GM12892 (cell line): Measurements from ENCODE around the gene UBE2O.

Experiments used
- DNase-seq: peaks from one replicate; pipeline ENCODE4 v3.0.0; 2011; ENCODE audit not compliant: insufficient read length
- FAIRE-seq: peaks from 2 replicates; lab custom pipeline; 2011; peaks lifted over from hg19 to GRCh38; lab: Jason Lieb, UNC
- POLR2A ChIP-seq: IDR thresholded peaks from 2 replicates; pipeline ENCODE4 v1.6.1; 2011; ENCODE audit warnings: low read depth, low read length, control low read depth
- POLR2AphosphoS5 ChIP-seq: IDR thresholded peaks from 2 replicates; pipeline ENCODE4 v1.6.1; 2011; ENCODE audit warnings: low read depth, low read length, control low read depth
- TAF1 ChIP-seq: IDR thresholded peaks from 2 replicates; pipeline ENCODE4 v1.6.1; 2011; ENCODE audit warnings: low read depth, mild to moderate bottlenecking, control low read depth, low read length, borderline replicate concordance

The UBE2O gene

DNA sequence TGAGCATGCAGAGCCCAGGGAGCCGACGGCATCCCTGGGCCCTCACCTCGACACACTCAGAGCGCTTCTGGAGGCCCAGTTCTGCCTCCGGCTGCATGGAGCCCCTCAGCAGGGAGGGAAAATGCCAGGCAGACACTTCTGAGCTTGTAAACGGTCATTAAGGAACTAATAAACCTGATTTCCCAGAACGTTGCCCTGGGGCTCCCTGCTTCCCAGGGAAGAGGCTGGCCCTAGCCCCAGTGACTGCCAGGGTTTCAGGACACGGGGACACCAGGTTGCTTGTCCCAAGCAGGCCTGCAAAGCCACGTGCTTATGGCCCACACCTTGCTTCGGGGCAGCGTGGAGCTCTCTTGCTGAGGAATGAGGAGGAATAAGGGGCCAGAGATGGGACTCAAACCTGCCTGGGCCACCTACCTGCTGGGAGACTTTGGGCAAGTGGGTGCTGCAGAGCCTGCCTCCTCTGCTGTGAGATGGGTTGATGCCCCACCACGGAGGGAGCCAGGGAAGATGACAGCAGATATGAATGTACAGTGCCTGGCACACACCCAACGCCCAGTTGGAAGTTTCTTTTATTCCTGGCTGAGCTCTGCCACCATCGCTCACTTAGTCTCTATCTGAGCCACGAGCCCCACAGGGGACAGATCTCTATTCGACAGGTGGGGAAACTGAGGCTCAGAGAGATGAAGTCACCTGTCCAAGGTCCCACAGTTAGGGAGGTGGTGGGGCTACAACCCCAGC lies 42.9 kb upstream of the UBE2O start:
- DNase-seq (no peak), FAIRE-seq (no peak)
- no peak for TF ChIP-seq POLR2A
- TF ChIP-seq POLR2AphosphoS5: no peak
- TF ChIP-seq TAF1: no peak

DNA sequence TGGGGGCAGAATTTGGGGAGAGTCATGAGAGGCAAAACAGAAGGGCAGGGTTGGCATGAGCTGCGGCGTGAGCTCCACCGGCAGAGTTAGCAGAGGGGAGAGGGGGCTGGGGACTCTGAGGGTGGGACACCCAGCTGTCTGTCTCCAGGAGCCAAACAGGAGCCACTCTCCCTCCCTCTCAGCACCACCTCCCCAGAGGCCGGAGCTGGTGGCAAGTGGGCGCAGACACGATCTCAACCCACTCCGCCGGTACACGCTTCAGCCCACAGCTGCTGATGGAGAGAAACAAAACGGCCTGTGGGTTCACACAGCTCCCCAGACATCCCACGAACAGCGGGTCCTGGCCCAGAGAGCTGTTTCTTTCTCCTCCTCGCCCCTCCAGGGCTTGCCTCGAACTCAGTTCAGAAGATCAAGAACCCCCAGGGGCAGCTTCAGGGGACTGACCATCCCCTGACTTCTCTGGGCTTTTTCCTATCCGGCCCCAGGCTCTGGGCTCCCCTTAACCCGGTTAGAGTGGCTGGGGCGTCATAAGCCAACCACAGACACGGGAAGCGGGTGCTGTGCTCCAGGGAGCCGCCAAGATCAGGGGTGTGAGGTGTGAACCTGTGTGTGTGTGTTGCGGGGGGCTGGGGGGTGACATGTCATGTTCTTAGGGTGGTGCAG lies 40.7 kb upstream of the UBE2O start:
- TF ChIP-seq POLR2AphosphoS5 (no peak), TAF1 (no peak), POLR2A (no peak)
- FAIRE-seq (no peak), DNase-seq (no peak)

DNA sequence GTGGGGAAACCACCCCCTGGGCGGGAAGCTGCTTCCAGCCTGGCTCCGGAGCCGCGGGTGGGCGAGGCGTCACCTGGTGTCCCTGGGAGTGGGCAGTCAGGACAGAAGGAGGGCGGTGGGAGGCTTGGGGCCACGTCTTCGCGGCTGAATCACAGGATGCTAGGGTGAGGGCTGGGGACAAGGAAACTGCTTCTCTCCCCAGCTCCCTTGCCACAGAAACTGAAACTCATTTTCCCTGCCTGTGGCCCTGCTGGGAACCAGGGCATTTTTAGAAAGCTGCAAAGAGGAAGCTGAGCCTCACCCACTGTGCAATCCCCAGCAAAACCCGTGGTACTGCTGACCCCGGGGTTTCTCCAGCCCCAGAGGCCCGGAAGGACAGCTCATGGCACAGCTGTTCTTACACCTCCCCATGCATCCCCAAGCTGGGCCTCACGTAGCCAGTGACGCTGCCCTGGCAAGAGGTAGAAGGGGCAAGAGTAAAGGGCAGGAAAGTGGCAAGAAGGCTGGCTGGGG lies 40.1 kb upstream of the UBE2O start:
- DNase-seq (peak; percentile 63), FAIRE-seq (peak; percentile 96)

DNA sequence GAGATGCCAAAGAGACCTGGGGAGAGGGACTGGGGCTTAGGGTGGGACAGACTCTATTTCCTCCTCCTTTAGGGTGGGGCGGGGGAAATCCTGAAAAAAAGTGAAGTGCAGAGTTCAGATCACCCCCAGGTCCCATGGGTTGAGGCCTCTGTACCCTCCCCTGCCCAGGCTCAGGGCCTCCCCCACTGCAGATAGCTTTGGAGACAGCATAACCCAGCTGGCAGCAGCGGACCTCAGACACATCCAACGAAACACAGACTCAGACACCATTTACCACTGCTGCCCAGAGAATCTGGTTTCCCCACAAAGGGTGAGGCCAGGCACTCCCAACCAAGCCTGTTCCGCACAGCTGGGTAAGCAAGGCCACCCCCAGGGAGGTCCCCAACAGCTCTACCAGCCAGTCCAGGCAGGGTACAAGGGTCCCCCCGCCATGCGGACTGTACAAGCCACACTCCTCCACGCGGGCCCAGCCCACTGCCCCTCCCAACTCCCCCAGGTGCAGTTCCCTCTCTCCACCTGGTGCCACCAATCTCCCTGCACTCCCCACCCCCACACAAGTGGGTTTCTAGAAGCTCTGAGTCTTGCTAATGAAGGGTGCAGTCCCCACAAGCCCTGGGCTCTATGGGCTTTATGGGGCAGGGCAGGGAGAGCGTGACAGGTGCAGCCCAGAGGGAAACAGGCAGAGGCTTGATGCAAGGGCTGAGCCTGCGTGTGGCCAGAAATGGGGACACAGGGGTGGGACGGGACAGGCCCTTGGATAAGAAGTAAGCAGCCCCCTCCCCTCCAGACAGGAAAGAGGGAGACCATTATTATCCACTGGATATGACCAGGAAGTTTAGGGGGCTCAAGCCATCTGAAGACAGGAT lies 39.4 kb upstream of the UBE2O start:
- DNase-seq (peak; percentile 72), FAIRE-seq (no peak)
- TF ChIP-seq TAF1 (no peak), POLR2AphosphoS5 (peak; percentile 42)

More for the DNA sequence above, 40.1 kb upstream of the UBE2O start:
- TF ChIP-seq TAF1 (no peak), POLR2AphosphoS5 (no peak; the same call in 1 of the 2 replicates), POLR2A (no peak)

DNA sequence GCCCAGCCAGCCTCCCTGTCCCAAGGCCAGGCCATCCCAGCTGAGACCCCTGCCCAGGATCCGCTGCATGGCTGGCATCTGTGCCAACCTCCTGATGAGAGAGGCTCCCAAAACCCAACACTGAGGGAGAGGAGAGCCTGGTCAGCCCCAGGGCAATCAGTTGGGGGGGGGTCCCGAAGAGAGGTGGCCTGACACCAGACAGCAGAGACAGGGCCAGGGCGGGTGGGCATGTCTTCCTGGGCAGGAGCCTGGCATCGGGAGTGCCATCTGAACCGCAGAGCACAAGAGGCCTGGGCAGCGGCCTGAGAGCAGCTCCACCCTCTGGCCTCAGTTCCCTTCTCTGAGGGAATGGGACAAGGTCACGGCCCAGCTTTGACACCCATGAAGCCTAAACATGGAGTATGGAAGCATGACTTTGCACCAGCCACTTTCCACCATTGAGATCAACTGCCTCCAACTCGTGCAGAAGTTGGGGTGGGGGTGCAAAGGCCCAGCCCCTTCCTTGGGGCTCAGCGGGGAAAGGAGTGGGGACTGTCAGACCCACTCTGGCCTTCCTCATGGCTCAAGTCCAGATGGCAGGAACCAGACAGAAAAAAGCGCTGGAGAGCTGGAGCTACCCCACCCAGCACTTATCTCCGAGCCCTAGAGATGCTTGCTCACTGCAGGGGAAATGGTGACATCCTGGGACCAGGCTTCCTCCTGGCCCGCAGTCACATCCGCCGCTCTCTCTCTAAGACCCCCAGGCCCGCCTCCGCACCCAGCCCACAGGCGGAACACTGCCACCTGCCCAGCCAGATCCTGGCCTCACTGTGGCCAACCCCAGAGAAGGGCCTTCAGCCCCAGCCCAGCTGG lies 38.5 kb upstream of the UBE2O start:
- TF ChIP-seq TAF1: no peak
- DNase-seq (peak; percentile 59), FAIRE-seq (no peak)

DNA sequence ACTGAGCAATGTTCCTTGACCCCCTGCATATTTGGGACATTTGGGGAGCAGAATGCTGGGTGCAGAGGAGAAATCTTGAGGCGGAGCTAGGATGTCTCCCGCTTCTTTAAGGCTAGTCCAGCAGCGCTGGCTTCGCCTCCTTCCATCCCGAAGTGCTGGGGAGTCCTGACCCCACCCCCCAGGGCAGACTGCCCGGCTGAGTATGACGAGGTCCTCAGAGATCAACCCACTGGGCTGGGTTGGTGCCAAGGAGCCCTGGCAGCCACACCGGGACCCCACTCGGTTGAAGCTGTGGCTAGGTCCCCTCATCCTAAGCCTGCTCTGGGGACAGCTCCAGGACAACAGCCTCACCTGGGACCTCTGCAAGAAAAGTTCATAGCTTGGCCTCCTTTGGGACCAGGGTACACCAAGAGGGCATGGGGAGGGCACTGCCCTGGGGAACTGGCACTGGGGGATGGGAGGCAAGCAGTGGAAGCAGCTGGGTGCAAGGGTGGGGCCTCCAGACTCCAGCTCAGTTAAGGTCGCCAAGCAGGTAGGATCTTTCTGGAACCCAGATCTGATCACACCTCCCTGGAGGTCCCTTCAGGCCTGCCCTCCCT lies 37.3 kb upstream of the UBE2O start:
- TF ChIP-seq POLR2AphosphoS5 (no peak), TAF1 (no peak), POLR2A (no peak)
- no peak for FAIRE-seq
- no peak for DNase-seq

DNA sequence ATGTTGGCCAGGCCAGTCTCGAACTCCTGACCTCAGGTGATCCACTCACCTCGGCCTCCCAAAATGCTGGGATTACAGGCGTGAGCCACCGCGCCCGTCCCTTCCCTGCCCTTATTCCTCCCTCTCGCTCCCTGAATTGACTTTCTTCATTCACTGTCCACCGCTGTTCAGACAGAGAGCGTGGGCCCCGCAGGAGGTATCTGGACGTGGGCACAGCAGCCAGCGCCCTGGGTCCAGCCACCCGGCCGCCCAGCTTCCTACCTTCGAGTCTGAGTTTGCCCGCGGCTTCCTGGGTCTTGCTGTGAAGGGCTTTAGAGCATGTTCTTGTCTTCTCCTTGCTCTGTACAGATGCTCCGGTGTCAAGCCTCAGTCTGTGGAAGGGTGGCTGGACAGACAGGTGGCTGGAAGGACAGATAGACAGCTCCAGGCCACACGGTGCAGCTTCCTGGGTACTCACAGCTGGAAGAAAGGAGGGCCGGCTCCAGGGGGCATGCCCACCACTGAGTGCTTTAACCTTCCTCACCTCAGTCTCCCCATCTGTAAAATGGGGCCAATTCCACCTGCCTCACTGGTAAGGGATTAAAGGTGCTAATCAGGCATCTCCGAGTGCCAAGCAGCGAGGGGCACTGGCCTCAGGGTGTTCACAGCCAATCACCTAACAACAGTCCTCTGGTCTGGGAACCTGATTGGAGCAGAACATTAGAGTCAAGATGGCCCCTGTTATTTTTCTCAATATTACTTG lies 34.7 kb upstream of the UBE2O start:
- DNase-seq: no peak
- no peak for TF ChIP-seq TAF1
- TF ChIP-seq POLR2AphosphoS5: no peak
- TF ChIP-seq POLR2A: no peak
- no peak for FAIRE-seq

DNA sequence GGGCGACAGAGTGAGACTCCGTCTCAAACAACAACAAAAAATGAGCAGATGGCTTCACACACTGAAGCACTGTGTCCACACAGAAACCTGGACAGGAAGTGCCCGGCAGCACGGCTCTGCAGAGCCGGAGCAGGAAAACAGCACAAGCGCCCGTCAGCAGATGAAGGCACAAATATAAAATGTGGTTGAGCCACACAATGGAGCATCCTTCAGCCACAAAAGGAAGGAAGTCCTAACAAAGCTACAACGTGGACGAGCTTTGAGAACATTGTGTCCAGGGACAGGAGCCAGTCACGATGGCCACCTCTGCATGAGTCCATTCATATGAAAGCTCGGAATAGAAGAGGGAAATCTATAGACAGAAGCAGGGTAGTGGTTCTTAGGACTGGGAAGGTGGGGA lies 32.6 kb upstream of the UBE2O start:
- TF ChIP-seq TAF1 (no peak), POLR2A (no peak), POLR2AphosphoS5 (no peak)
- FAIRE-seq: no peak

DNA sequence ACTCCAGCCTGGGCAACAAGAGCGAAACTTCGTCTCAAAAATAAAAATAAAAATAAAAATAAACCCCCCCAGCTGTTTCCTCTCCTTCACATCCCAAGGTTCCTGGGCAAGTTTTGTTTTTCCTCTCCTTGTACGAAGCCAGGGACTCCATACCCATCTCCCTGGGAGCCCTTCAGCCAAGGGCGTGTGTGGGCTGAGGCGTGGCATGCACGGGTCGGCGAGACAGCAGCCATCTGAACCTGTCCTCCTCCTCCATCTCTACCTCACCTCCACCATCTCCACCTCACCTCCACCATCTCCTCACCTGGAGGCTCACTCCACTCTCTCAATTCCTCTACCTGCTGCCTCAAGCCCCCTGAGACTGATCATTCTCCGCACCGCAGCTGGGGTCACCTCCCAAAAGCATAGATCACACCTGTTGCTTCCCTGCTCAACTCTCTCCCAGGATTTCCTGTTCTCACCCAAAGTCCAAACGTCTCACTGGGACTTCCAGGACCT lies 31.3 kb upstream of the UBE2O start:
- DNase-seq: no peak
- FAIRE-seq: no peak
- no peak for TF ChIP-seq TAF1
- TF ChIP-seq POLR2A: no peak
- no peak for TF ChIP-seq POLR2AphosphoS5

More for the DNA sequence above, 32.6 kb upstream of the UBE2O start:
- DNase-seq: no peak

DNA sequence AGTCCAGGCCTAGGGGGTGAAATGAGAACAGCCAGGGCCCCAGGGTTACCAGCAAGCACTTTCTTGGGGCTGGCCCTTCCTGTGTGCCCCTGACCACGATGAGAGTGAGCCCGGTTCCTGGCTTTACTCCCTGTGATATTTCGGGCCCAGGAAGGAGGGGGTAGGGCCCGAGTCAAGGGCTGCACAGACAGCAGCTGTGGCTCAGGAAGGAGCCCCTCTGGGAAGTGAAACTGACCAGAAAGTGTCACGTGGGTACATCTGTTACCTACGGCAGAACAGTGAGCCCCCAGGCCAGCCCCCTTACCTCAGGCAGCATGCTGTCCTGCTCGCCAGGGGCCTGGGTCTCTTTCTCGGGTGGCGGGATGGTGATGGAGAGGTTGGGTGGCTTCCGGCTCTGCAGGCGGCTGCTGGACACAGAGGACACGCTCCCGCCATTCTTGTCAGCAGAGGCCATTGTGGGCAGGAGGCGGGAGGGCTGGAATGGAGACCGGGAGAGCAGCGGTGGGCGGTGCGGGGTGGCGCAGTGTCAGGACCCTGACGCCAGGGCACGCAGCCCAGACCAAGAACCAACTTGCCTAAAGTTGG lies 28.2 kb upstream of the UBE2O start:
- TF ChIP-seq POLR2A: 0 out of 2 replicates have a peak, but pooled peaks have one; percentile 31
- no peak; the same call in 1 of the 2 replicates for TF ChIP-seq POLR2AphosphoS5
- TF ChIP-seq TAF1: 0 out of 2 replicates have a peak, but pooled peaks have one; percentile 50
- FAIRE-seq (peak; percentile 95), DNase-seq (peak; percentile 83)
